Measurements from ENCODE around the gene LRRC73.
"Not testable (repeated sequence)": the region's sequence is repeated elsewhere in the genome, so short reads cannot be mapped to it uniquely, and the experiment has no call there.

LRRC73 gene

GRCh38 chr6:43510827-43511163 lies 649 bp upstream of the LRRC73 start:
- no peak for DNase-seq (ENCODE audit: low spot score)

- DNase-seq (ENCODE audit: low spot score), result no peak
Observed at GRCh38 chr6:43509142-43509983, 783 bp downstream of the LRRC73 start.

- DNase-seq (ENCODE audit: low spot score), result no peak
Observed at GRCh38 chr6:43508481-43509141, 1.5 kb downstream of the LRRC73 start.

- peak; percentile 92 for DNase-seq (ENCODE audit: low spot score)
Observed at GRCh38 chr6:43506667-43507471, 3.3 kb downstream of the LRRC73 start.

GRCh38 chr6:43506171-43506570 lies 4.0 kb downstream of the LRRC73 start:
- no peak for DNase-seq (ENCODE audit: low spot score)

DNA sequence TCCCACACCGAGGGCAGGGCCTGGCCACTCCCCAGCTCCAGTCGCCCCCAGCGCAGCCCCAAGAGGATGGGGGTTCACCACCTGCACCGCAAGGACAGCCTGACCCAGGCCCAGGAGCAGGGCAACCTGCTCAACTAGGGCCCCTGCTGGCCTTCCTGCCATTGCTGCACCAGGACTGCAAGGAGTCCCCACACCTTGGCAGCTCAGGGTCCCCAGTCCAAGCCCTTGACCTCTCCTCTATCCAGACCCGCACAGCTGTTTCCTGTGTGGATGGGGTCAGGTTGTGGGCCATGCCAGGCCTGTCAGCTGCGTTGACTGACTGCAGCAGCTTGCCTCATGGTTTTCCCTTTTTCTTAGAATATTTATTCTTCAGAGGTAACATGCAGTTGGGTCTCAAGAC lies 4.4 kb downstream of the LRRC73 start:
- no peak for DNase-seq (ENCODE audit: low spot score)

GRCh38 chr6:43504756-43505593 lies 5.2 kb downstream of the LRRC73 start:
- no peak for DNase-seq (ENCODE audit: low spot score)

DNA sequence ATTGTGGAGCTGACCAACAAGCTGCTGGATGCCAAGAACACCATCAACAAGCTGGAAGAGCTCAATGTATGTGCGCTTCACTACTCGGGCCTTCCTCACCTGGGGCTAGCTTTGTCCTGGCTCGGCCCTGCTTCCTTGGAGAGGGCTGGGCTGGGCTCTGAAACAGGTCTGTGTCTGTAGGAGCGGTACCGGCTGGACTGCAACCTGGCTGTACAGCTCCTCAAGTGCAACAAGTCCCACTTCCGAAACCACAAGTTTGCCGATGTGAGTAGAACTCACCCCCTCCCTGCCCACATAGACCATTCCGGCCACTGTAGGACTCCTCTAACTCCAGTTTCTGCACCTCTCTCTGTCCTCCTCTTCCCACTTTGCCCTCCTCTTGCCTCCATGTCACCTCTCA lies 6.7 kb downstream of the LRRC73 start:
- DNase-seq (ENCODE audit: low spot score), result no peak

GRCh38 chr6:43502666-43503065 lies 7.5 kb downstream of the LRRC73 start:
- DNase-seq (ENCODE audit: low spot score), result no peak

DNA sequence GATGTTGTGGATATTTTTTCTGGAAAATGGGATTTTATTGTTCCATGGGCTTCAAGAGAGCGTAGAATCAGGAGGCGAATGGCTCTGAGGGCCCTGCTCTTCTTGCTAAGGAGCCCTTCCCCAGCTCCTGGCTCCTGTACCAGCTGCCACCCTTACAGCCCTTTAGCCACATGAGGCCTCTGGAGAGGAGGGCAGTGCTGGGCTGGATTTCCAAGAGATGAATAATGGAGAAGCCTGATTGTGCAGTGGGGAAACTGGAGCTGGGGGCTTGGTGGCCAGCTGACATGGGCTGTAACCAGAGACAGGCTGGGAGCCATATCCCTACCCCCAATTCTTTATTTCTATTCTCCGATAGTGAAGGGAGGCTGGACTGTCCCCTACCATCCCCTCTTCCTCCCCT lies 9.2 kb downstream of the LRRC73 start:
- no peak for DNase-seq (ENCODE audit: low spot score)

GRCh38 chr6:43499028-43499815 lies 10.9 kb downstream of the LRRC73 start:
- DNase-seq (ENCODE audit: low spot score), result no peak

DNA sequence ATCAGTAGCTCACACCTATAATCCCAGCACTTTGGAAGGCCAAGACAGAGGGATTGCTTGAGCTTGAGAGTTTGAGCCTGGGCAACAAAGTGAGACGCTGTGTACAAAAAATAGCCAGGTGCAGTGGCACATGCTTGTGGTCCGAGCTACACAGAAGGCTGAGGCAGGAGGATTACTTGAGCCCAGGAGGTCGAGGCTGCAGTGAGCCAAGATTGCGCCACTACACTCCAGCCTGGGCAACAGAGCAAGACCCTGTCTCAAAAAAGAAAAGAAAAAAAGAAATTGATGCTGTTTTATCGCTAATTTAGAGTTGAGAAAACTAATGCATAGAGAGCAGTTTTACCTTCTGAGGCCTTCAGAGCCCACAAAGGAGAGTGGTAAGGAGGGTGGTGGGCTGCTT lies 11.9 kb downstream of the LRRC73 start:
- not testable (repeated sequence) for DNase-seq (ENCODE audit: low spot score)

GRCh38 chr6:43497689-43498088 lies 12.5 kb downstream of the LRRC73 start:
- no peak for DNase-seq (ENCODE audit: low spot score)

- DNase-seq (ENCODE audit: low spot score), result no peak
Observed at GRCh38 chr6:43497129-43497396, 13.1 kb downstream of the LRRC73 start.

DNA sequence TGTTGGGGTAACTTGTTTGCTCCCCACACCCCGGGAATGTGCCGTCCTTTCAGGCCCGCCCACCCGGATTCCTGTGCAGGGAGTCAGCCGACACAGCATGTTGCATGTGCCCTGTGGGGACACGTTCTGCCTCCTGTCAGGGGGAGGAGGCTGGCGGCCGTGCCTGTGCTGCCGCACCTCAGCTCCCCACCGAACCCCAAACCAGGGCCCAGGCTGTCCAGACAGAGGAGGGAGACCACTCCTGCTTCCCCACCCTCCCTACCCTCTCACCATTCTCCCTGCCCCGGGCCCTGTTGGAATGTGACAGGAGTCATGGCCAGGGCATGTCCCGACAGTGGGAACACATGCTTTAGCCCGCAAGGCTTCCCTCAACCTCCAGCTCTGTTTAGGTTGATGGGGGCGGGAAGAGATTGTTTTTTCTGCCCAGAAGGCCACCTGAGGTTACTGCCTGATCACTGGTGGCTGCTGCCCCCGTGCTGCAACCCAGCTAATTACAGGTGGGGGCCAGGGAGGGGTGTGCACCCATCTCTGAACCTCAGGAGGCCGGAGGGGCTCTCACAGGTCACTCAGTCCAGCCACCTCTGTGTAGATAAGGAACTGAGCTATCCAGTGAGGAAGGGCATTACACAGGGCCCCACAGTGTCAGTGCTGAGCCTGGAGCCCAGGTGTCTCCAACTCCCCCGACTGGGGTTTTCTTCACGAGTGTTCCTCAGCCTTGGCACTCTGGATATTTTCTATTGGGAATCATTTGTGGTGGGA lies 13.6 kb downstream of the LRRC73 start:
- DNase-seq (ENCODE audit: low spot score), result peak; percentile 65

GRCh38 chr6:43495409-43495941 lies 14.7 kb downstream of the LRRC73 start:
- DNase-seq (ENCODE audit: low spot score), result no peak

DNA sequence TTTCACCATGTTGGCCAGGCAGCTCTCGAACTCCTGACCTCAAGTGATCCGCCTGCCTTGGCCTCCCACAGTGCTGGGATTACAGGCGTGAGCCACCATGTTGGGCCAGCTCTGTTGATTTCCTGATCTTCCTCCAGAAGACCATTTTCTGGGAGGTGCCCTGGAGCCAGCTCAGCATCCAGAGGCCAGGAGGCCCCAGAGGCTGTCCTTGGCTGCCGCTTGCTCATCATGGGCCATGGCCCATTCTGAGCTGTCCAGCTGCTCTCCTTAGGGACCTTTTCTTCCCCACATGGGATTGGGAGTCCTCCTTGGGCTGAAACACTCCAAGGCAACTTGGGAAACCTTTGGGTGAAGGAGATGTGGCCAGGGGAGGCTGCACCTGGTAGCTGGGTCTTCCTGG lies 15.4 kb downstream of the LRRC73 start:
- no peak for DNase-seq (ENCODE audit: low spot score)

DNA sequence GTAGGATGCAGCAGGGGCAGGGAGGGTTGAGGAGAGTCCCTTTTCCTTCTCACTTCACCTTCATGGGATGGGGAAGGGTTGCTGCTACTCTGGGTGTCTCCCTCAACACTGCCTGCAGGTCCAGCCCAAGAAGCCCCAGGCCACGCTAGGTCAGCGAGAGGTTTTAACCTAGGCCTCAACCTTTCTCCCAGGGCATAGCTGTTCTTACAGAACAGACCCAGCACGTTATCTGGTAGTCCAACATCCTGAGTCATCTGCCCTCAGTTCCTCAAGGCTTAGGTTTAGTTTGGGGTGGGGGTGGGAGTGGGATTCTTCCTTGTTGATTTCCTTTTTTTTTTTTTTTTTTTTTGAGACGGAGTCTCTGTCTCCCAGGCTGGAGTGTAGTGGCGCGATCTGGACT lies 15.8 kb downstream of the LRRC73 start:
- no peak for DNase-seq (ENCODE audit: low spot score)

DNA sequence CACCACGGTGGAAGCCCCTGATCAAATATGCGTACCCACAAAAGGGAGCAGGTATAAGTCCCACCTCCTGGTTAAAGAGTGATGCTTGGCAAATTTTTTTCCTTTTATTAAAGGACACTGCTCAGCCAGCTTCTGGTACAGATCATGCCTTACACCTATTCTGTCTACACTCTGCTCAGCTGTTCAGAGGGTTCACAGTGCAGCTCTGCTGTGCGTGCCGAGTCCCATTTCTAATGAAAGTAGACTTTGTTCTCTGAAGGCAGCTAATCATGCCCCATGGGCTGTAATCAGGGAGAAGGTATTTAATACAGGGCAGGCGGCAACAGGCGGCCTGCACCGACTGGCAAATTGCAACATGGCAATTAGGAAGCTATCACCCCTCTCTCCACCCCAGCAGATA lies 16.3 kb downstream of the LRRC73 start:
- no peak for DNase-seq (ENCODE audit: low spot score)

DNA sequence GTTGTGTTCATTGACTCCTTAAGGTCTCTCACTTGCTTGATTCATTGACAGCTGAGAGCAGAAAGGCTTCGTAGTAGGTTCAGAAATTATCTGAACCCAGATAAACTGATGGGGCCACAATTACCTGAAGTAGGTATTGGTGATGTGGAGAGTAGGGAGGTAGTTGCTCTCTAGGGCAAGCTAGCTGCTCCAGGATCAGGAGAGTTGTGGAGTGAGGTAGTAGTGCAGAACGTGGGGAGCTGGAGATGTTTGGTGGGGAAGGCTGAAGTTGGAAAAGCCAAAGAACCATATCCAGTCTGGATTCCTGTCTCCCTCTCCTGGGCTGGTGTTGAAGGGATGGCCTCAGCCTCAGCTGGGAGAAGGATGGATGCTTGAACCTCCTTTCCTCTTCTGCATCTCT lies 16.9 kb downstream of the LRRC73 start:
- DNase-seq (ENCODE audit: low spot score), result no peak

Measured in Ammon's horn (tissue), 1 donor.